Common myeloid progenitor, CD34-positive (primary cell): ENCODE measurements around the gene CHPF.

ENCODE experiments used
- CTCF ChIA-PET: fragments of 350-600 bp; sonication (Branson Sonifier 250); formaldehyde crosslinking; loops from one replicate; lab custom pipeline; 2021; ENCODE audit warnings: antibody characterized with exemption; lab: Charles Lee
- POLR2A ChIA-PET: fragments of 350-600 bp; sonication (Branson Sonifier 250); formaldehyde crosslinking; loops from one replicate; lab custom pipeline; 2021; ENCODE audit warnings: antibody characterized with exemption; lab: Charles Lee
- DNase-seq, 3 donors: peaks; one replicate each; pipeline versions ENCODE4 v3.0.0 to v3.0.0-alpha.2; 2013
- H3K27ac ChIP-seq, 2 experiments: 1 replicate in 1 of 2; 2 replicates in 1 of 2; pipeline ENCODE4 v1.7.0; 2013; ENCODE audit warnings: inconsistent platforms in 2 of 2, low read length in 2 of 2, mild to moderate bottlenecking in 2 of 2, low read depth in 1 of 2, moderate library complexity in 1 of 2; ENCODE audit not compliant: severe bottlenecking in 2 of 2, insufficient read depth in 1 of 2, poor library complexity in 1 of 2
- H3K27me3 ChIP-seq, 5 experiments: replicated peaks in 2 of 5; 1 replicate in 3 of 5; 2 replicates in 2 of 5; pipeline versions ENCODE4 v1.6.1 to v1.7.0; 2013; ENCODE audit warnings: low read length in 4 of 5, mild to moderate bottlenecking in 2 of 5, moderate library complexity in 2 of 5, inconsistent platforms in 1 of 5; ENCODE audit not compliant: insufficient read depth in 5 of 5, control insufficient read depth in 4 of 5
- H3K36me3 ChIP-seq, 4 experiments: 1 replicate in 2 of 4; 2 replicates in 2 of 4; pipeline versions ENCODE4 v1.6.1 to v1.7.0; 2013; ENCODE audit warnings: low read length in 3 of 4, control low read depth in 1 of 4, mild to moderate bottlenecking in 1 of 4; ENCODE audit not compliant: control insufficient read depth in 4 of 4, insufficient read depth in 4 of 4
- H3K4me1 ChIP-seq, 4 experiments: 1 replicate in 3 of 4; 2 replicates in 1 of 4; pipeline versions ENCODE4 v1.6.1 to v1.7.1; 2013; ENCODE audit warnings: low read length in 3 of 4, mild to moderate bottlenecking in 3 of 4, control low read depth in 1 of 4, inconsistent platforms in 1 of 4, moderate library complexity in 1 of 4; ENCODE audit not compliant: control insufficient read depth in 4 of 4, insufficient read depth in 4 of 4; ENCODE audit errors: control extremely low read depth in 1 of 4
- H3K4me3 ChIP-seq, 7 experiments: 1 replicate in 4 of 7; 2 replicates in 3 of 7; pipeline versions ENCODE4 v1.5.1 to v1.7.0; 2013; ENCODE audit warnings: mild to moderate bottlenecking in 7 of 7, low read length in 6 of 7, moderate library complexity in 6 of 7, inconsistent platforms in 2 of 7, low read depth in 2 of 7, control low read depth in 1 of 7; ENCODE audit not compliant: insufficient read depth in 4 of 7, control insufficient read depth in 1 of 7; ENCODE audit errors: extremely low read depth in 1 of 7
- H3K9me3 ChIP-seq, 5 experiments: 1 replicate in 4 of 5; 2 replicates in 1 of 5; pipeline versions ENCODE4 v1.6.1 to v1.7.1; 2013; ENCODE audit warnings: low read length in 4 of 5, mild to moderate bottlenecking in 2 of 5, inconsistent platforms in 1 of 5, low read depth in 1 of 5, moderate library complexity in 1 of 5; ENCODE audit not compliant: control insufficient read depth in 4 of 5, insufficient read depth in 2 of 5; ENCODE audit errors: control extremely low read depth in 1 of 5
- WGBS: methylation state at CpG from one replicate; pipeline ENCODE4 v1.1.5; 2013; ENCODE audit not compliant: insufficient coverage; 5-methylcytosine and 5-hydroxymethylcytosine counted together

Gene CHPF

GRCh38 chr2:219557320-219557719 lies 13.7 kb upstream of the CHPF start:
- peaks cover 0 to 9% (median 4%) of the 10 kb centered on the region in 4 experiments for H3K36me3 ChIP-seq
- WGBS = over 99% methylated on average over 21 of the region's 21 CpGs
- peaks cover 0 to 11% (median 8%) of the 10 kb centered on the region in 4 experiments for H3K4me1 ChIP-seq
- no peak overlapping the region for H3K4me3 ChIP-seq
- ChIA-PET CTCF (interaction anchor here (1.1 to 14.3 kb wide), 2 partner anchors 16 kb away, joined by 3 to 117 read pairs; partner anchors contain the start of genes CHPF and TMEM198), POLR2A (interaction anchor here (0.8 kb wide), 1 partner anchor 14 kb away, joined by 3 read pairs; no protein-coding TSS in a partner anchor)
- DNase-seq = no peak
- H3K27me3 ChIP-seq = peaks cover 0 to 15% (median 3%) of the 10 kb centered on the region in 5 experiments
- H3K27ac ChIP-seq = no peak overlapping the region
- no peaks in the 10 kb centered on the region for H3K9me3 ChIP-seq

GRCh38 chr2:219556413-219556812 lies 12.8 kb upstream of the CHPF start:
- H3K36me3 ChIP-seq = peaks cover 0 to 4% (median 2%) of the 10 kb centered on the region in 4 experiments
- DNase-seq = no peak
- H3K4me1 ChIP-seq = peaks cover 0 to 19% (median 15%) of the 10 kb centered on the region in 4 experiments
- ChIA-PET POLR2A (interaction anchor here (0.8 kb wide), 1 partner anchor 14 kb away, joined by 3 read pairs; no protein-coding TSS in a partner anchor), CTCF (interaction anchor here (14.3 kb wide), 1 partner anchor 15 kb away, joined by 117 read pairs; the partner anchor contains the start of genes CHPF and TMEM198)
- no peaks in the 10 kb centered on the region for H3K9me3 ChIP-seq
- H3K4me3 ChIP-seq = no peak overlapping the region
- no peak overlapping the region for H3K27ac ChIP-seq
- peaks cover 0 to 23% (median 8%) of the 10 kb centered on the region in 5 experiments for H3K27me3 ChIP-seq
- 97% methylated on average over 17 of the region's 19 CpGs for WGBS

- no peak for DNase-seq
- Histone ChIP-seq H3K27ac (no peak overlapping the region), H3K36me3 (peaks cover 0 to 4% (median 2%) of the 10 kb centered on the region in 4 experiments), H3K4me3 (no peak overlapping the region), H3K4me1 (peaks cover 0 to 20% (median 16%) of the 10 kb centered on the region in 4 experiments), H3K27me3 (peaks cover 3 to 27% (median 8%) of the 10 kb centered on the region in 5 experiments), H3K9me3 (no peaks in the 10 kb centered on the region)
- CTCF ChIA-PET = interaction anchor here (0.6 to 14.3 kb wide), 2 partner anchors 15 to 76 kb away, joined by 3 to 117 read pairs; partner anchors contain the start of genes CHPF and TMEM198
- POLR2A ChIA-PET = no interaction called here
- 97% methylated on average over 19 of the region's 20 CpGs for WGBS
These were observed 12.3 kb upstream of the CHPF start for GRCh38 chr2:219555956-219556355.

GRCh38 chr2:219554350-219554749 lies 10.7 kb upstream of the CHPF start:
- Histone ChIP-seq H3K36me3 (peaks cover 0 to 4% (median 2%) of the 10 kb centered on the region in 4 experiments), H3K9me3 (no peaks in the 10 kb centered on the region), H3K4me3 (no peak overlapping the region), H3K27ac (no peak overlapping the region), H3K4me1 (peaks cover 0 to 20% (median 16%) of the 10 kb centered on the region in 4 experiments), H3K27me3 (peaks cover 3 to 34% (median 11%) of the 10 kb centered on the region in 5 experiments)
- ChIA-PET POLR2A (no interaction called here), CTCF (interaction anchor here (14.3 kb wide), 1 partner anchor 13 kb away, joined by 117 read pairs; the partner anchor contains the start of genes CHPF and TMEM198)
- no peak for DNase-seq
- WGBS = 98% methylated on average over 10 of the region's 15 CpGs

- Histone ChIP-seq H3K27me3 (peaks cover 3 to 34% (median 13%) of the 10 kb centered on the region in 5 experiments), H3K4me3 (no peak overlapping the region), H3K36me3 (peaks cover 0 to 4% (median 2%) of the 10 kb centered on the region in 4 experiments), H3K4me1 (peaks cover 0 to 20% (median 16%) of the 10 kb centered on the region in 4 experiments), H3K27ac (no peak overlapping the region), H3K9me3 (no peaks in the 10 kb centered on the region)
- WGBS = 92% methylated on average over 4 of the region's 12 CpGs
- CTCF ChIA-PET = interaction anchor here (0.6 to 7.1 kb wide), 3 partner anchors 8 to 586 kb away, joined by 3 to 46 read pairs (median 37); partner anchors contain the start of genes CHPF and TMEM198
- DNase-seq = no peak
- POLR2A ChIA-PET = interaction anchor here (0.7 kb wide), 1 partner anchor 17 kb away, joined by 3 read pairs; the partner anchor contains the start of gene OBSL1
These were observed 9.9 kb upstream of the CHPF start for GRCh38 chr2:219553463-219553963.

GRCh38 chr2:219553168-219553417 lies 9.5 kb upstream of the CHPF start:
- WGBS = 46% methylated on average over 7 of the region's 7 CpGs

More at GRCh38 chr2:219553168-219553417, 9.5 kb upstream of the CHPF start:
- no peak for DNase-seq
- POLR2A ChIA-PET = interaction anchor here (0.7 to 1.2 kb wide), 2 partner anchors 9 to 18 kb away, joined by 3 to 4 read pairs; partner anchors contain the start of genes CHPF, OBSL1 and TMEM198
- Histone ChIP-seq H3K27ac (no peak overlapping the region), H3K36me3 (peaks cover 0 to 4% (median 2%) of the 10 kb centered on the region in 4 experiments), H3K27me3 (peaks cover 3 to 34% (median 16%) of the 10 kb centered on the region in 5 experiments), H3K4me3 (peak overlapping the region in 4 of 7 experiments; percentile 57 to 77 (median 70)), H3K4me1 (peaks cover 0 to 20% (median 16%) of the 10 kb centered on the region in 4 experiments), H3K9me3 (no peaks in the 10 kb centered on the region)
- CTCF ChIA-PET = interaction anchor here (0.9 to 7.1 kb wide), 4 partner anchors 8 to 89 kb away, joined by 3 to 46 read pairs (median 22); partner anchors contain the start of genes CHPF, OBSL1 and TMEM198
